HCT116 (cell line): ENCODE measurements around the gene SMOC1. TPM values are rescaled to one million over a fixed set of nuclear protein-coding genes. Genes with fewer than 3 reads are reported as not detected.

Experiments used
- ATAC-seq: fragments of 200-7000 bp; cut with Tn5 transposase; 2 replicates; pipeline ENCODE4 v1.9.1; 2020; ENCODE audit warnings: mild to moderate bottlenecking, moderate library complexity
- BruUV-seq: library from RNA; stranded (reverse); fragments of 400-500 nt; replicated peaks from 2 replicates; lab custom pipeline; 2021; lab: Mats Ljungman, UMichigan
- CTCF ChIA-PET: fragments of 300-600 bp; sonication (Branson Sonifier 250); formaldehyde crosslinking; loops from one replicate; lab custom pipeline; 2021; ENCODE audit warnings: antibody characterized with exemption; lab: Charles Lee
- POLR2A ChIA-PET: fragments of 300-600, 350-600 bp; sonication (Branson Sonifier 250); formaldehyde crosslinking; loops from one replicate; lab custom pipeline; 2021; ENCODE audit warnings: antibody characterized with exemption; lab: Charles Lee
- RAD21 ChIA-PET, 2 experiments: fragments of 300-600 bp; sonication (Branson Sonifier 250); formaldehyde crosslinking; loops; one replicate each; lab custom pipeline; 2023; ENCODE audit warnings: low total read pairs in 2 of 2; ENCODE audit not compliant: uncharacterized antibody in 2 of 2, unreplicated experiment in 2 of 2, low non-redundant PET in 1 of 2; lab: Charles Lee
- DNase-seq: peaks from one replicate; pipeline ENCODE4 v3.0.0-alpha.2; 2010; ENCODE audit warnings: low read depth, low spot score
- H2AFZ ChIP-seq: fragments of 200-600 bp; shearing (Covaris generic), sonication (generic); 2 replicates; pipeline ENCODE4 v1.6.1; 2017; ENCODE audit warnings: low read depth, mixed run types, mixed read lengths, antibody characterized with exemption, low read length; ENCODE audit not compliant: poor library complexity, severe bottlenecking
- H3K27ac ChIP-seq: 2 replicates; pipeline ENCODE4 v1.5.1; 2012; ENCODE audit warnings: low read depth, low read length
- H3K27me3 ChIP-seq: fragments of 200-600 bp; sonication (generic); 2 replicates; pipeline ENCODE4 v1.6.1; 2016; ENCODE audit warnings: mixed run types, low read length, mixed read lengths; ENCODE audit not compliant: insufficient read depth
- H3K36me3 ChIP-seq, 2 experiments: fragments of 200-500 bp in 1 of 2; fragments of 200-600 bp in 1 of 2; sonication (Bioruptor generic) in 1 of 2; sonication (generic) in 1 of 2; 2 replicates each; pipeline versions ENCODE4 v1.5.1 to v1.6.1; 2014 to 2016; ENCODE audit warnings: low read length in 2 of 2, inconsistent platforms in 1 of 2, mixed read lengths in 1 of 2, mixed run types in 1 of 2; ENCODE audit not compliant: insufficient read depth in 2 of 2, control insufficient read depth in 1 of 2
- H3K4me1 ChIP-seq, 2 experiments: fragments of 200-600 bp in 1 of 2; sonication (generic) in 1 of 2; 2 replicates each; pipeline versions ENCODE4 v1.5.1 to v1.6.1; 2012 to 2017; ENCODE audit warnings: low read length in 2 of 2, inconsistent platforms in 1 of 2, mild to moderate bottlenecking in 1 of 2, mixed read lengths in 1 of 2, mixed run types in 1 of 2, moderate library complexity in 1 of 2; ENCODE audit not compliant: insufficient read depth in 2 of 2, control insufficient read depth in 1 of 2
- H3K4me2 ChIP-seq: fragments of 200-600 bp; sonication (generic); 2 replicates; pipeline ENCODE4 v1.6.1; 2017; ENCODE audit warnings: mixed run types, low read length, mixed read lengths
- H3K4me3 ChIP-seq, 2 experiments: fragments of 200-600 bp in 1 of 2; sonication (generic) in 1 of 2; replicated peaks in 1 of 2; 2 replicates each; pipeline ENCODE4 v1.5.1; 2011 to 2016; ENCODE audit warnings: low read length in 2 of 2, control low read depth in 1 of 2, low read depth in 1 of 2, mild to moderate bottlenecking in 1 of 2, mixed read lengths in 1 of 2, mixed run types in 1 of 2
- H3K79me2 ChIP-seq: fragments of 200-600 bp; sonication (generic); 2 replicates; pipeline ENCODE4 v1.6.1; 2017; ENCODE audit warnings: mild to moderate bottlenecking, mixed run types, low read length, moderate library complexity, mixed read lengths; ENCODE audit not compliant: insufficient read depth
- H3K9ac ChIP-seq: fragments of 200-600 bp; sonication (generic); 2 replicates; pipeline ENCODE4 v1.6.1; 2016; ENCODE audit warnings: low read length, mixed read lengths
- H3K9me2 ChIP-seq: fragments of 200-600 bp; sonication (generic), shearing (Covaris generic); 2 replicates; pipeline ENCODE4 v1.6.1; 2017; ENCODE audit warnings: mixed run types, mild to moderate bottlenecking, moderate library complexity; ENCODE audit not compliant: insufficient read depth
- H3K9me3 ChIP-seq, 2 experiments: fragments of 200-500 bp in 1 of 2; fragments of 200-600 bp in 1 of 2; sonication (Bioruptor generic) in 1 of 2; sonication (generic) in 1 of 2; 2 replicates each; pipeline ENCODE4 v1.6.1; 2014 to 2017; ENCODE audit warnings: low read length in 2 of 2, mixed read lengths in 2 of 2, inconsistent platforms in 1 of 2, low read depth in 1 of 2, mild to moderate bottlenecking in 1 of 2, mixed run types in 1 of 2, moderate library complexity in 1 of 2; ENCODE audit not compliant: control insufficient read depth in 1 of 2, insufficient read depth in 1 of 2
- H4K20me1 ChIP-seq: fragments of 200-600 bp; sonication (generic), shearing (Covaris generic); 2 replicates; pipeline ENCODE4 v1.6.1; 2017; ENCODE audit warnings: mixed run types, mild to moderate bottlenecking, moderate library complexity; ENCODE audit not compliant: insufficient read depth
- CTCF ChIP-seq, 3 experiments: fragments of 200-600 bp in 1 of 3; sonication (generic) in 1 of 3; IDR thresholded peaks in 2 of 3; conservative IDR thresholded peaks in 1 of 3; 2 replicates each; pipeline ENCODE4 v1.5.1; 2012 to 2017; ENCODE audit warnings: low read depth in 2 of 3, low read length in 2 of 3, antibody characterized with exemption in 1 of 3, borderline replicate concordance in 1 of 3, control low read depth in 1 of 3, mild to moderate bottlenecking in 1 of 3, mixed read lengths in 1 of 3, mixed run types in 1 of 3, moderate library complexity in 1 of 3; ENCODE audit not compliant: insufficient read depth in 1 of 3
- EZH2 ChIP-seq: fragments of 200-600 bp; sonication (generic); IDR thresholded peaks from 2 replicates; pipeline ENCODE4 v1.6.1; 2017; ENCODE audit warnings: antibody characterized with exemption, mixed run types
- POLR2A ChIP-seq: IDR thresholded peaks from 2 replicates; pipeline ENCODE4 v1.7.0; 2011; ENCODE audit warnings: borderline replicate concordance; ENCODE audit not compliant: insufficient read depth, insufficient read length; ENCODE audit errors: extremely low read depth
- SP1 ChIP-seq: IDR thresholded peaks from 2 replicates; pipeline ENCODE4 v1.6.1; 2012; ENCODE audit warnings: low read depth
- SRF ChIP-seq: IDR thresholded peaks from 2 replicates; pipeline ENCODE4 v1.6.1; 2012; ENCODE audit warnings: low read depth
- YY1 ChIP-seq: IDR thresholded peaks from 2 replicates; pipeline ENCODE4 v1.6.1; 2011; ENCODE audit warnings: low read length, low read depth, moderate library complexity, mild to moderate bottlenecking; ENCODE audit not compliant: insufficient replicate concordance; ENCODE audit errors: extremely low read depth
- ZBTB33 ChIP-seq: IDR thresholded peaks from 2 replicates; pipeline ENCODE4 v1.6.1; 2011; ENCODE audit warnings: mild to moderate bottlenecking, low read length, moderate library complexity; ENCODE audit not compliant: insufficient replicate concordance; ENCODE audit errors: extremely low read depth
- ZFX ChIP-seq: fragments of 450-650 bp; IDR thresholded peaks from 2 replicates; pipeline ENCODE4 v1.6.1; 2017
- ZNF274 ChIP-seq: fragments of 200-500 bp; sonication (Bioruptor generic); IDR thresholded peaks from 2 replicates; pipeline ENCODE4 v1.6.1; 2014; ENCODE audit warnings: mild to moderate bottlenecking, low read depth, low read length, inconsistent platforms
- intact Hi-C: fragments of 100-400 bp; cut with micrococcal nuclease; formaldehyde crosslinking; loops from 2 replicates; pipeline ENCODE4 v1.10.0; 2022
- total RNA-seq: library from RNA; stranded (reverse); gene quantifications from one replicate; pipeline ENCODE4 v1.2.1, GENCODE V29; 2021; ENCODE audit not compliant: unreplicated experiment
- TF ChIP-seq, protein P1 (sequence below): IDR thresholded peaks from 2 replicates; pipeline ENCODE4 v1.6.1; 2012
- TF ChIP-seq, protein P2 (sequence below): IDR thresholded peaks from 2 replicates; pipeline ENCODE4 v1.6.1; 2012; ENCODE audit warnings: low read depth

The SMOC1 gene
- total RNA-seq, 1 experiment from 2014 or later = not detected

- Histone ChIP-seq H2AFZ (no peak overlapping the region), H3K4me1 (no peaks in the 10 kb centered on the region), H3K79me2 (no peaks in the 10 kb centered on the region), H3K4me3 (no peak overlapping the region), H3K36me3 (no peaks in the 10 kb centered on the region), H3K9me2 (no peaks in the 10 kb centered on the region)
- RAD21 ChIA-PET = no interaction called here
- no TSS peak for BruUV-seq
- TF ChIP-seq YY1 = no peak
- no peak for TF ChIP-seq CTCF (IDR thresholded peaks at IDR 0.05 in 2 of 3, conservative IDR thresholded peaks at IDR 0.05 in 1 of 3; ENCODE audit: borderline replicate concordance in 1 of 3, insufficient read depth in 1 of 3, low read depth in 2 of 3, low read length in 2 of 3)
- no peak for TF ChIP-seq SRF
- no peak for TF ChIP-seq SP1
- no peak for TF ChIP-seq ZFX
- no peak for TF ChIP-seq ZNF274
- TF ChIP-seq POLR2A = no peak
- no peak for TF ChIP-seq EZH2
- TF ChIP-seq, protein P1, sequence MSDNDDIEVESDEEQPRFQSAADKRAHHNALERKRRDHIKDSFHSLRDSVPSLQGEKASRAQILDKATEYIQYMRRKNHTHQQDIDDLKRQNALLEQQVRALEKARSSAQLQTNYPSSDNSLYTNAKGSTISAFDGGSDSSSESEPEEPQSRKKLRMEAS = no peak
- TF ChIP-seq, protein P2, sequence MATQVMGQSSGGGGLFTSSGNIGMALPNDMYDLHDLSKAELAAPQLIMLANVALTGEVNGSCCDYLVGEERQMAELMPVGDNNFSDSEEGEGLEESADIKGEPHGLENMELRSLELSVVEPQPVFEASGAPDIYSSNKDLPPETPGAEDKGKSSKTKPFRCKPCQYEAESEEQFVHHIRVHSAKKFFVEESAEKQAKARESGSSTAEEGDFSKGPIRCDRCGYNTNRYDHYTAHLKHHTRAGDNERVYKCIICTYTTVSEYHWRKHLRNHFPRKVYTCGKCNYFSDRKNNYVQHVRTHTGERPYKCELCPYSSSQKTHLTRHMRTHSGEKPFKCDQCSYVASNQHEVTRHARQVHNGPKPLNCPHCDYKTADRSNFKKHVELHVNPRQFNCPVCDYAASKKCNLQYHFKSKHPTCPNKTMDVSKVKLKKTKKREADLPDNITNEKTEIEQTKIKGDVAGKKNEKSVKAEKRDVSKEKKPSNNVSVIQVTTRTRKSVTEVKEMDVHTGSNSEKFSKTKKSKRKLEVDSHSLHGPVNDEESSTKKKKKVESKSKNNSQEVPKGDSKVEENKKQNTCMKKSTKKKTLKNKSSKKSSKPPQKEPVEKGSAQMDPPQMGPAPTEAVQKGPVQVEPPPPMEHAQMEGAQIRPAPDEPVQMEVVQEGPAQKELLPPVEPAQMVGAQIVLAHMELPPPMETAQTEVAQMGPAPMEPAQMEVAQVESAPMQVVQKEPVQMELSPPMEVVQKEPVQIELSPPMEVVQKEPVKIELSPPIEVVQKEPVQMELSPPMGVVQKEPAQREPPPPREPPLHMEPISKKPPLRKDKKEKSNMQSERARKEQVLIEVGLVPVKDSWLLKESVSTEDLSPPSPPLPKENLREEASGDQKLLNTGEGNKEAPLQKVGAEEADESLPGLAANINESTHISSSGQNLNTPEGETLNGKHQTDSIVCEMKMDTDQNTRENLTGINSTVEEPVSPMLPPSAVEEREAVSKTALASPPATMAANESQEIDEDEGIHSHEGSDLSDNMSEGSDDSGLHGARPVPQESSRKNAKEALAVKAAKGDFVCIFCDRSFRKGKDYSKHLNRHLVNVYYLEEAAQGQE = no peak
- TF ChIP-seq ZBTB33 = no peak
- TF ChIP-seq, all 23 proteins: peak for 0
- no peak for DNase-seq
- Histone ChIP-seq H3K9ac (no peak overlapping the region), H3K4me2 (no peak overlapping the region), H3K9me3 (0 out of 4 replicates have a peak, but pooled peaks cover 0 to 3% of the 10 kb centered on the region in 2 experiments), H3K27ac (no peak overlapping the region), H4K20me1 (no peaks in the 10 kb centered on the region), H3K27me3 (no peaks in the 10 kb centered on the region)
- intact Hi-C loops = no loop called here
- ATAC-seq = no peak
- CTCF ChIA-PET = interaction anchor here (1.5 kb wide), 1 partner anchor 157 kb away, joined by 4 read pairs; no protein-coding TSS in a partner anchor
- POLR2A ChIA-PET = no interaction called here
Observed at GRCh38 chr14:69870613-69871012, 8.6 kb upstream of the SMOC1 start.
